NCI-H1105 (cell line): ENCODE data around the gene ZRANB2.

ENCODE experiments used
- DNase-seq: peaks from one replicate; lab custom pipeline; 2025; lab: John Stamatoyannopoulos, UW

The ZRANB2 gene

DNA sequence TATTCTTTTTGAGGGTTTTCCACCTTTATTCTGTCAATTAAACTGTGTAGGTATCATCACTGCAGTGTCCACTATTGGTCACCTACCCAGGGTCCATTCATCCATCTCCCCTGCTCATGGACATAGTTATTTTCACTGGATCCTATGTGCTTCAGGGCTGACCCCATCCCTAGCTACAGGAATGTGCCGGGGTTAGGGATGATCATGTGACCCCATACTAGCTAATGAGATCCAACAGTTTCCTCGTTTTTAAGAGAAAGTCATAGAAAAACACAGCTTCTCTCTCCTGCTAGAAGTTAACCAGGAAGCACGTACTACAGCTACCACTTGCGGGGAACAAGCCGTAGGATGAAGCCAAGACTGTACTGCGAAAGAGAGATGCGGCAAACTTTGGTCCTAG is 52.8 kb downstream of the ZRANB2 start:
- no peak for DNase-seq

DNA sequence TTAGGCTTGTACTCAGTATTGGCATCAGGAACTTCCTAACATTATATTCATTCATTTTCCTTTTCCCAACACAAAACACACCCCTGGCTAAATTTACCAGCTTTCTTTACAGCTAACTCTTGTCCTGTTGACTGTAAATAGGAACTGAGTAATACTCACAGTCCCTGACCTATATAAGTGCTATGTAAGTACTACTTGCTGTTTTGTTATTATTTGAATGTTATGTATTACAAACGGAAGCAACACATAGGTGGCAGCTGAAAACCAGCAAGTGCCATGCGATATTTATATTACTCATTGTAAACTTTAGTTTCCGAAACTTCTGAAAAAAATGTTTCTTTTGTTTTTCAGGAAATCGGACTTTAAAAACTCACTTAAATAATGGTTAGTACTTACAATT is 54.7 kb downstream of the ZRANB2 start:
- DNase-seq = no peak

DNA sequence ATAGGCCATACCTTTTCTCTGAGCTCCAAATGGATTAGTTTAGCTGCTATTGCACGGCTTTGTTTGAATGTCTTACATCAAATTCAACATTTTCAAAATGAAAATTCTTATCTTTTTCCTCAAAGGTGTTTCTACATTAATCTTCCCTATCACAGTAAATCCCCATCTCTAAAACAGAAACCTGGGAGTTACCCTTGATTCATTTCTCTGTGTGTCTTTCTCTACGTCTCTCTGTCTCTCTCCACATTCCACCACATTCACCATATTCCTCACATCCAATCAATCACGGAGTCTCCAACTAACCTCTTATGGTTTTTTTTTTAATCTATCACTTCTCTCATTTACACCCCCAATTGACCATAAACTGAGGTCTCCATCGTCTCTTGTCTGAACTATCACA is 57.3 kb downstream of the ZRANB2 start:
- no peak for DNase-seq

DNA sequence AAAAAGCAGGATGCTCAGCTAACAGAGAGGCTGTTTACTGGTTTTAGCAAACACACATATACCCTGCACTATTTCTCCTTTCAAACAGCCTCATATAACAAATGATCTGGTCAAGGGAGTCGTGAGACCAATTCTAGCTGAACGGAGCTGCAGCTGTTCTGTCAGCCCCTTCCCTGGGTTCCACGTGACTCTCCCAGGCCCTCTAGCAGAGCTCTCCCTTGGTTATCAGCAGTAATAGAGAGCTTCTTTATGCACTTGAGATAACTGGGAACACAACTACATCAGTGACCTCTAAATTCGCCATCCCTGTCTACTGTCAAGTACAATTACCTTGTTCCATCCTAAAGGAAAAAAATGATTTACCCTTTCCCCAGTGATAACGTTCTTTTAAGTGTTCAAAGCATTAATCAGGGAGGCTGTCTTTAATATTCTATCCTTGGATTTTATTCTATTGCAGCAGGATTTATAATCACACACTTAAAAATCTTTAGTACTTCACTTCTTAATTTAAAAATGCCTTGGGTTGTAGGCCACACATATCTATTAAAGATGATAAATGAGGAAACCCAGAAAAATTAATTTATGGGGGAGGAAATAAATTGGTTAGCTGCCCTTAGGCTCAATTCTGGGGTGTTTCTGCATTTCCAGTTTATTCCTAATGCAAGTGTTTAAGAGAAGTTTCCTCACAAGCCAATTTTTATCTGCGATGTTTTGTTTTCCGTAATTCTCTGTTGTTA is 61.4 kb downstream of the ZRANB2 start:
- DNase-seq = no peak

DNA sequence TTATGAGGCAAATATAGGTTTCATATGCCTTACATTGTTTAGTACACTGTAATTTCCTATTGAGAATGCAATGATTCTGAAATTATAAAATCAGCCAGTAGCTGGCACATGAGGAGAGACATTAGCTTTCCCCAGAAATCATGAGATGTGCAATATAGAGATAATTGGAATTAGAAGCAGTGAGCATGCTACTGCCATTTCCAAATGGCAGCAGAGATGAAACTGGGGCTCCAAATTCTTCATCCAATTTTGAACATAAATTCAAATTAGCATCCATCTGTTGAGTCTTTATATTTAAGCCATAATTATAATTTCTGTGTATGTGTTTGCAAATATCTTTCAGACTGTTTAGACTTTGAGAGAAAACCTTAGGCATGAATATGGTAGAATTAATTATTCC is 62.0 kb downstream of the ZRANB2 start:
- no peak for DNase-seq

- DNase-seq = no peak
Observed at GRCh38 chr1:71015745-71016144, 65.1 kb downstream of the ZRANB2 start.

GRCh38 chr1:71014178-71014579 is 66.7 kb downstream of the ZRANB2 start:
- no peak for DNase-seq
